HL-60 (cell line): Measurements from ENCODE around the gene DNAH6.
"Not testable (repeated sequence)": the region's sequence is repeated elsewhere in the genome, so short reads cannot be mapped to it uniquely, and the experiment has no call there.

Source experiments
- DNase-seq, 2 experiments: peaks; one replicate each; pipeline ENCODE4 v3.0.0-alpha.2; 2010 to 2020; ENCODE audit warnings: low read depth in 1 of 2, low spot score in 1 of 2
- H3K27ac ChIP-seq: fragments of 250-450 bp; sonication (Bioruptor Pico); replicated peaks from 2 replicates; pipeline ENCODE4 v1.5.1; 2020; ENCODE audit warnings: mild to moderate bottlenecking, moderate library complexity
- H3K27me3 ChIP-seq: fragments of 250-450 bp; sonication (Bioruptor Pico); 2 replicates; pipeline ENCODE4 v1.5.1; 2021; ENCODE audit warnings: mild to moderate bottlenecking, moderate library complexity; ENCODE audit not compliant: insufficient read depth, poor library complexity, severe bottlenecking
- H3K4me3 ChIP-seq: replicated peaks from 2 replicates; pipeline ENCODE4 v1.5.1; 2011; ENCODE audit warnings: mild to moderate bottlenecking, control low read depth, low read length; ENCODE audit not compliant: insufficient read depth
- CTCF ChIP-seq: IDR thresholded peaks from one replicate; pipeline ENCODE4 v1.5.1; 2011; ENCODE audit warnings: low read length, control low read depth, inconsistent platforms; ENCODE audit not compliant: insufficient read depth
- GABPA ChIP-seq: IDR thresholded peaks from 2 replicates; pipeline ENCODE4 v1.6.1; 2012; ENCODE audit warnings: low read depth
- POLR2AphosphoS5 ChIP-seq: IDR thresholded peaks from 2 replicates; pipeline ENCODE4 v1.6.1; 2012; ENCODE audit warnings: low read depth
- REST ChIP-seq: IDR thresholded peaks from 2 replicates; pipeline ENCODE4 v1.6.1; 2012; ENCODE audit warnings: low read depth; ENCODE audit not compliant: insufficient replicate concordance
- SPI1 ChIP-seq: IDR thresholded peaks from 2 replicates; pipeline ENCODE4 v1.6.1; 2012; ENCODE audit warnings: low read depth, mild to moderate bottlenecking, borderline replicate concordance

Gene DNAH6

GRCh38 chr2:84770280-84770679 lies 254.0 kb downstream of the DNAH6 start:
- H3K27ac ChIP-seq = no peak overlapping the region
- DNase-seq = no peak
- TF ChIP-seq POLR2AphosphoS5 (no peak), GABPA (no peak), REST (no peak), CTCF (no peak), SPI1 (no peak)
- H3K27me3 ChIP-seq = peaks cover 4% of the 10 kb centered on the region
- no peak overlapping the region for H3K4me3 ChIP-seq

GRCh38 chr2:84771251-84771650 lies 255.0 kb downstream of the DNAH6 start:
- Histone ChIP-seq H3K4me3 (no peak overlapping the region), H3K27ac (no peak overlapping the region), H3K27me3 (peaks cover 2% of the 10 kb centered on the region)
- no peak for DNase-seq
- no peak for TF ChIP-seq SPI1
- no peak for TF ChIP-seq CTCF
- TF ChIP-seq GABPA = no peak
- TF ChIP-seq REST = no peak
- no peak for TF ChIP-seq POLR2AphosphoS5

- H3K27me3 ChIP-seq, H3K4me3 ChIP-seq, DNase-seq, H3K27ac ChIP-seq: not testable (repeated sequence)
Measured at GRCh38 chr2:84773562-84773961, 257.3 kb downstream of the DNAH6 start.

GRCh38 chr2:84776011-84776410 lies 259.7 kb downstream of the DNAH6 start:
- DNase-seq = no peak
- no peaks in the 10 kb centered on the region for H3K27me3 ChIP-seq
- TF ChIP-seq SPI1 (no peak), GABPA (no peak), POLR2AphosphoS5 (no peak), REST (no peak), CTCF (no peak)
- no peak overlapping the region for H3K4me3 ChIP-seq
- H3K27ac ChIP-seq = no peak overlapping the region
